HepG2 (cell line): ENCODE data around the gene EMILIN1. TPM values are rescaled to one million over a fixed set of nuclear protein-coding genes. Genes with fewer than 3 reads are reported as not detected.

Experiments
- CAMTA2 ChIP-seq: sonication (generic); formaldehyde crosslinking; IDR thresholded peaks from 2 replicates; pipeline ENCODE4 v1.4.0; 2020; ENCODE audit warnings: mild to moderate bottlenecking, missing genetic modification reagents, borderline replicate concordance
- CC2D1A ChIP-seq: sonication (generic); formaldehyde crosslinking; IDR thresholded peaks from 2 replicates; pipeline ENCODE4 v1.8.1; 2023; ENCODE audit warnings: mild to moderate bottlenecking, missing genetic modification reagents
- EEA1 ChIP-seq: sonication (generic); formaldehyde crosslinking; IDR thresholded peaks from 2 replicates; pipeline ENCODE4 v1.5.1; 2020; ENCODE audit warnings: mild to moderate bottlenecking, missing genetic modification reagents, borderline replicate concordance
- FIP1L1 ChIP-seq: fragments of 200-400 bp; formaldehyde crosslinking; IDR thresholded peaks from 2 replicates; pipeline ENCODE4 v1.6.1; 2018; ENCODE audit warnings: low read depth, mild to moderate bottlenecking, low read length, moderate library complexity, borderline replicate concordance; ENCODE audit not compliant: insufficient read depth
- GZF1 ChIP-seq: sonication (generic); formaldehyde crosslinking; IDR thresholded peaks from 2 replicates; pipeline ENCODE4 v1.5.1; 2020; ENCODE audit warnings: mild to moderate bottlenecking, missing genetic modification reagents
- HMGA1 ChIP-seq: sonication (generic); formaldehyde crosslinking; conservative IDR thresholded peaks from 2 replicates; pipeline ENCODE4 v1.4.0; 2020; ENCODE audit warnings: missing genetic modification reagents
- IRX3 ChIP-seq: sonication (generic); formaldehyde crosslinking; IDR thresholded peaks from 2 replicates; pipeline ENCODE4 v1.8.1; 2023; ENCODE audit warnings: mild to moderate bottlenecking, low read depth, missing genetic modification reagents, borderline replicate concordance
- KAT2B ChIP-seq: fragments of 150-350 bp; IDR thresholded peaks from 2 replicates; pipeline ENCODE4 v1.6.1; 2014; ENCODE audit warnings: low read depth, low read length, borderline replicate concordance
- KDM6A ChIP-seq: IDR thresholded peaks from 2 replicates; pipeline ENCODE4 v1.6.1; 2016; ENCODE audit warnings: low read depth
- KLF11 ChIP-seq: IDR thresholded peaks from 2 replicates; pipeline ENCODE4 v1.6.1; 2016; ENCODE audit warnings: missing compliant biosample characterization
- MAF1 ChIP-seq: sonication (generic); formaldehyde crosslinking; IDR thresholded peaks from 2 replicates; pipeline ENCODE4 v1.5.0; 2020; ENCODE audit warnings: missing genetic modification reagents, borderline replicate concordance
- MBD4 ChIP-seq: IDR thresholded peaks from 2 replicates; pipeline ENCODE4 v1.6.1; 2012; ENCODE audit warnings: low read length, inconsistent platforms, borderline replicate concordance
- NRL ChIP-seq: sonication (generic); formaldehyde crosslinking; IDR thresholded peaks from 2 replicates; pipeline ENCODE4 v1.5.0; 2020; ENCODE audit warnings: missing genetic modification reagents, mild to moderate bottlenecking, moderate library complexity, borderline replicate concordance
- SOX5 ChIP-seq: IDR thresholded peaks from 2 replicates; pipeline ENCODE4 v1.6.1; 2016; ENCODE audit warnings: borderline replicate concordance
- SSRP1 ChIP-seq: IDR thresholded peaks from 2 replicates; pipeline ENCODE4 v1.6.1; 2016; ENCODE audit warnings: control low read depth
- WIZ ChIP-seq: sonication (generic); formaldehyde crosslinking; IDR thresholded peaks from 2 replicates; pipeline ENCODE4 v1.5.1; 2020; ENCODE audit warnings: mild to moderate bottlenecking, missing genetic modification reagents
- ZBTB7A ChIP-seq: sonication (generic); formaldehyde crosslinking; IDR thresholded peaks from 2 replicates; pipeline ENCODE4 v1.8.0; 2022; ENCODE audit warnings: mild to moderate bottlenecking, missing genetic modification reagents
- ZNF138 ChIP-seq: sonication (generic); formaldehyde crosslinking; IDR thresholded peaks from 2 replicates; pipeline ENCODE4 v1.5.0; 2020; ENCODE audit warnings: mild to moderate bottlenecking, low read depth, missing genetic modification reagents
- ZNF207 ChIP-seq: fragments of 450-650 bp; IDR thresholded peaks from 2 replicates; pipeline ENCODE4 v1.6.1; 2016; ENCODE audit warnings: antibody characterized with exemption, borderline replicate concordance
- ZNF747 ChIP-seq: sonication (generic); formaldehyde crosslinking; IDR thresholded peaks from 2 replicates; pipeline ENCODE4 v1.8.1; 2023; ENCODE audit warnings: missing genetic modification reagents, mild to moderate bottlenecking, borderline replicate concordance
- ZNF780A ChIP-seq: sonication (generic); formaldehyde crosslinking; IDR thresholded peaks from 2 replicates; pipeline ENCODE4 v1.8.0; 2022; ENCODE audit warnings: mild to moderate bottlenecking, missing genetic modification reagents, moderate library complexity
- ZSCAN21 ChIP-seq: sonication (generic); formaldehyde crosslinking; IDR thresholded peaks from 2 replicates; pipeline ENCODE4 v1.8.0; 2022; ENCODE audit warnings: mild to moderate bottlenecking, missing genetic modification reagents, moderate library complexity, borderline replicate concordance
- polyA plus RNA-seq, 8 experiments: library from polyadenylated mRNA; depleted of rRNA in 3 of 8; stranded (reverse) in 7 of 8; unstranded in 1 of 8; fragments of >200 nt; fragmentation: Illumina TruSeq in 4 of 8; extraction: Trizol in 4 of 8; gene quantifications; 2 replicates each; pipeline versions ENCODE4 v1.2.1 to v1.2.3, GENCODE V29; 2011 to 2016; ENCODE audit warnings: low read depth in 4 of 8, missing spikeins in 1 of 8, mixed read lengths in 1 of 8; ENCODE audit not compliant: insufficient read depth in 1 of 8
- total RNA-seq, 5 experiments: library from RNA; depleted of rRNA; stranded (reverse); fragments of >200 nt; fragmentation: Illumina TruSeq; extraction: Trizol; gene quantifications; 2 replicates each; pipeline ENCODE4 v1.2.3, GENCODE V29; 2016; ENCODE audit warnings: low read depth in 1 of 5
- TF ChIP-seq, protein P1 (sequence below): sonication (generic); formaldehyde crosslinking; IDR thresholded peaks from 2 replicates; pipeline ENCODE4 v1.4.0; 2020; ENCODE audit warnings: missing genetic modification reagents
- TF ChIP-seq, protein P2 (sequence below): sonication (generic); formaldehyde crosslinking; IDR thresholded peaks from 2 replicates; pipeline ENCODE4 v1.4.0; 2020; ENCODE audit warnings: mild to moderate bottlenecking, missing genetic modification reagents, borderline replicate concordance
- TF ChIP-seq, protein P3 (sequence below): sonication (generic); formaldehyde crosslinking; IDR thresholded peaks from 2 replicates; pipeline ENCODE4 v1.5.1; 2020; ENCODE audit warnings: mild to moderate bottlenecking, missing genetic modification reagents, moderate library complexity

The EMILIN1 gene
- total and polyA plus RNA-seq, 2 of the 13 experiments (the other 11 are each of a cell fraction or from before 2014, with no cell fraction given), result 8.1 to 9.7 TPM

DNA sequence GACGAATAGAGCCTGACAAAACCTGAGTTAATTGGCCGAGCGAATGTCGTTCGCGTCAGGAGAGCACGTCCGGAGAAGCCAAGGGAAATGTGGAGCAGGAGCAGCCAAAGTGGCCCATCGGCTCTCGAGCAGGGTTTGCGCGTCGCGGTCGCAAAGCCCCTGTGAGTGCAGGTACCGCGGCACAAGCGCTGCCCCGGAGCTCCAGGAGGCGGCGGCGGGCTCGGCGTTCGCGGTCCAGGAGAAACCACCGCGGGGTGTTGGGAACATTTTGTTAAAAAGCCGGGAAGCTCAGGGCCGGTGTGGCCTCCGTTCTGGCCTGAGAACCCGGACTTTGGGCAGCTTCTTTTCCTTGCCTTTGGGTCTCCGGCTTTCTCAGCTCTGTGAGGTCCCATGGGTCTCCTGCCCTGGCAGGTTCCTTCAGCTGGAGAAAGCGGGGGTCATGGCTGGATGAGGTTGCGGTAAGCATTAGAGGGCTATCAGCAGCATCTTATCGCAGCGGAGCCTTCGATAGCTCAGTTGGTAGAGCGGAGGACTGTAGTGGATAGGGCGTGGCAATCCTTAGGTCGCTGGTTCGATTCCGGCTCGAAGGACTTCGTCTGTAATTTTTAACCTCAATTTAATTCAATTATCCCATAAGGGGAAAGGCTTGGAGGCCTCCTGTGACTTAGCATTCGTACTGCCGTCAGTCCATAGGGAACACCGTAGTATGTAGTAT is 28.0 kb upstream of the EMILIN1 start (continued):
- TF ChIP-seq ZNF780A (CRISPR knock-in tag), result no peak; the same call in 1 of the 2 replicates
- peak; percentile 92 for TF ChIP-seq CC2D1A
- TF ChIP-seq IRX3 (CRISPR knock-in tag), result no peak; the same call in 1 of the 2 replicates
- 0 out of 2 replicates have a peak, but pooled peaks have one; percentile 34 for TF ChIP-seq KDM6A
- peak; percentile 96; the same call in 1 of the 2 replicates for TF ChIP-seq ZBTB7A (CRISPR knock-in tag)
- TF ChIP-seq ZNF138, result 0 out of 2 replicates have a peak, but pooled peaks have one; percentile 60
- peak; percentile 98 for TF ChIP-seq MAF1 (CRISPR knock-in tag)
- peak; percentile 85 for TF ChIP-seq CAMTA2
- TF ChIP-seq SOX5 (CRISPR knock-in tag), result no peak
- TF ChIP-seq WIZ (CRISPR knock-in tag), result peak; percentile 94
- TF ChIP-seq EEA1 (CRISPR knock-in tag), result peak; percentile 74; the same call in 1 of the 2 replicates
- TF ChIP-seq FIP1L1, result no peak
- no peak for TF ChIP-seq MBD4
- TF ChIP-seq ZSCAN21, result no peak; the same call in 1 of the 2 replicates
- peak; percentile 92 for TF ChIP-seq ZNF747 (CRISPR knock-in tag)
- TF ChIP-seq, protein P1, sequence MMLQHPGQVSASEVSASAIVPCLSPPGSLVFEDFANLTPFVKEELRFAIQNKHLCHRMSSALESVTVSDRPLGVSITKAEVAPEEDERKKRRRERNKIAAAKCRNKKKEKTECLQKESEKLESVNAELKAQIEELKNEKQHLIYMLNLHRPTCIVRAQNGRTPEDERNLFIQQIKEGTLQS (CRISPR knock-in tag), result peak; percentile 16; the same call in 1 of the 2 replicates
- TF ChIP-seq GZF1 (CRISPR knock-in tag), result no peak
- no peak for TF ChIP-seq SSRP1 (CRISPR knock-in tag)
- TF ChIP-seq KAT2B, result no peak; the same call in 1 of the 2 replicates
- TF ChIP-seq ZNF207, result no peak
- TF ChIP-seq, protein P2, sequence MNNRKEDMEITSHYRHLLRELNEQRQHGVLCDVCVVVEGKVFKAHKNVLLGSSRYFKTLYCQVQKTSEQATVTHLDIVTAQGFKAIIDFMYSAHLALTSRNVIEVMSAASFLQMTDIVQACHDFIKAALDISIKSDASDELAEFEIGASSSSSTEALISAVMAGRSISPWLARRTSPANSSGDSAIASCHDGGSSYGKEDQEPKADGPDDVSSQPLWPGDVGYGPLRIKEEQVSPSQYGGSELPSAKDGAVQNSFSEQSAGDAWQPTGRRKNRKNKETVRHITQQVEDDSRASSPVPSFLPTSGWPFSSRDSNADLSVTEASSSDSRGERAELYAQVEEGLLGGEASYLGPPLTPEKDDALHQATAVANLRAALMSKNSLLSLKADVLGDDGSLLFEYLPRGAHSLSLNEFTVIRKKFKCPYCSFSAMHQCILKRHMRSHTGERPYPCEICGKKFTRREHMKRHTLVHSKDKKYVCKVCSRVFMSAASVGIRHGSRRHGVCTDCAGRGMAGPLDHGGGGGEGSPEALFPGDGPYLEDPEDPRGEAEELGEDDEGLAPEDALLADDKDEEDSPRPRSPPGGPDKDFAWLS (CRISPR knock-in tag), result no peak
- TF ChIP-seq, protein P3, sequence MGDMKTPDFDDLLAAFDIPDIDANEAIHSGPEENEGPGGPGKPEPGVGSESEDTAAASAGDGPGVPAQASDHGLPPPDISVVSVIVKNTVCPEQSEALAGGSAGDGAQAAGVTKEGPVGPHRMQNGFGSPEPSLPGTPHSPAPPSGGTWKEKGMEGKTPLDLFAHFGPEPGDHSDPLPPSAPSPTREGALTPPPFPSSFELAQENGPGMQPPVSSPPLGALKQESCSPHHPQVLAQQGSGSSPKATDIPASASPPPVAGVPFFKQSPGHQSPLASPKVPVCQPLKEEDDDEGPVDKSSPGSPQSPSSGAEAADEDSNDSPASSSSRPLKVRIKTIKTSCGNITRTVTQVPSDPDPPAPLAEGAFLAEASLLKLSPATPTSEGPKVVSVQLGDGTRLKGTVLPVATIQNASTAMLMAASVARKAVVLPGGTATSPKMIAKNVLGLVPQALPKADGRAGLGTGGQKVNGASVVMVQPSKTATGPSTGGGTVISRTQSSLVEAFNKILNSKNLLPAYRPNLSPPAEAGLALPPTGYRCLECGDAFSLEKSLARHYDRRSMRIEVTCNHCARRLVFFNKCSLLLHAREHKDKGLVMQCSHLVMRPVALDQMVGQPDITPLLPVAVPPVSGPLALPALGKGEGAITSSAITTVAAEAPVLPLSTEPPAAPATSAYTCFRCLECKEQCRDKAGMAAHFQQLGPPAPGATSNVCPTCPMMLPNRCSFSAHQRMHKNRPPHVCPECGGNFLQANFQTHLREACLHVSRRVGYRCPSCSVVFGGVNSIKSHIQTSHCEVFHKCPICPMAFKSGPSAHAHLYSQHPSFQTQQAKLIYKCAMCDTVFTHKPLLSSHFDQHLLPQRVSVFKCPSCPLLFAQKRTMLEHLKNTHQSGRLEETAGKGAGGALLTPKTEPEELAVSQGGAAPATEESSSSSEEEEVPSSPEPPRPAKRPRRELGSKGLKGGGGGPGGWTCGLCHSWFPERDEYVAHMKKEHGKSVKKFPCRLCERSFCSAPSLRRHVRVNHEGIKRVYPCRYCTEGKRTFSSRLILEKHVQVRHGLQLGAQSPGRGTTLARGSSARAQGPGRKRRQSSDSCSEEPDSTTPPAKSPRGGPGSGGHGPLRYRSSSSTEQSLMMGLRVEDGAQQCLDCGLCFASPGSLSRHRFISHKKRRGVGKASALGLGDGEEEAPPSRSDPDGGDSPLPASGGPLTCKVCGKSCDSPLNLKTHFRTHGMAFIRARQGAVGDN (CRISPR knock-in tag), result no peak; the same call in none of the 2 replicates
- peak; percentile 90 for TF ChIP-seq NRL
- 0 out of 2 replicates have a peak, but pooled peaks have one; percentile 21 for TF ChIP-seq KLF11 (CRISPR knock-in tag)
- TF ChIP-seq HMGA1 (CRISPR knock-in tag), result no peak
